ENCODE data around the gene ARHGAP22. TPM values are rescaled to one million over a fixed set of nuclear protein-coding genes. Genes with fewer than 3 reads are reported as not detected.

ARHGAP22 gene
- polyA plus RNA-seq, 3 donors = 1.5 to 7.8 (median 1.9) TPM

GRCh38 chr10:48482207-48482606 lies 122.7 kb downstream of the ARHGAP22 start:
- H3K27ac Mint-ChIP-seq = no peak overlapping the region
- no peak overlapping the region for H3K4me3 Mint-ChIP-seq
- H3K9me3 ChIP-seq (replicated peaks in 1 of 2; ENCODE audit: control insufficient read depth in 1 of 2, insufficient read depth in 1 of 2, low read length in 2 of 2) = no peaks in the 10 kb centered on the region
- no peak overlapping the region for H3K4me2 ChIP-seq (replicated peaks; ENCODE audit: extremely low read depth, low read length, poor library complexity, severe bottlenecking)
- H3K4me3 ChIP-seq (replicated peaks in 1 of 3; ENCODE audit: low read depth in 2 of 3, low read length in 3 of 3) = no peak overlapping the region
- no peak overlapping the region for H3K9ac ChIP-seq (ENCODE audit: insufficient read depth, low read length, poor library complexity, severe bottlenecking)
- no peaks in the 10 kb centered on the region for H3K36me3 Mint-ChIP-seq
- H4K20me1 ChIP-seq (ENCODE audit: insufficient read depth, low read length) = no peaks in the 10 kb centered on the region
- no peak for DNase-seq
- H3K27ac ChIP-seq (ENCODE audit: low read depth in 1 of 2, low read length in 2 of 2) = no peak overlapping the region
- H3K4me1 ChIP-seq (ENCODE audit: control insufficient read depth in 1 of 2, insufficient read depth in 2 of 2, low read length in 2 of 2) = no peaks in the 10 kb centered on the region
- no peaks in the 10 kb centered on the region for H3K79me2 ChIP-seq (ENCODE audit: insufficient read depth, low read length)
- H3K9me3 Mint-ChIP-seq = peaks cover 0 to 2% (median 0%) of the 10 kb centered on the region in 7 donors
- H2AFZ ChIP-seq (ENCODE audit: insufficient read depth, low read depth, low read length, poor library complexity, severe bottlenecking) = no peak overlapping the region
- TF ChIP-seq CTCF (IDR thresholded peaks at IDR 0.05) = no peak
- no peaks in the 10 kb centered on the region for H3K36me3 ChIP-seq (replicated peaks in 1 of 2; ENCODE audit: control insufficient read depth in 1 of 2, insufficient read depth in 2 of 2, low read length in 2 of 2)
- H3K27me3 Mint-ChIP-seq (ENCODE audit: low read depth in 3 of 3) = peaks cover 0 to 3% (median 0%) of the 10 kb centered on the region in 3 donors
- peaks cover 12% of the 10 kb centered on the region for H3K4me1 Mint-ChIP-seq
- H3K27me3 ChIP-seq (ENCODE audit: control insufficient read depth in 2 of 2, insufficient read depth in 2 of 2, low read length in 2 of 2) = no peaks in the 10 kb centered on the region
- WGBS (ENCODE audit: insufficient coverage) = no CpG with 5 or more reads among the region's 3 CpGs
- intact Hi-C loops (cut with micrococcal nuclease) = no loop called here

GRCh38 chr10:48481385-48481784 lies 123.5 kb downstream of the ARHGAP22 start:
- H3K36me3 Mint-ChIP-seq = no peaks in the 10 kb centered on the region
- Histone ChIP-seq H3K27me3 (ENCODE audit: control insufficient read depth in 2 of 2, insufficient read depth in 2 of 2, low read length in 2 of 2) (no peaks in the 10 kb centered on the region), H3K4me1 (ENCODE audit: control insufficient read depth in 1 of 2, insufficient read depth in 2 of 2, low read length in 2 of 2) (no peaks in the 10 kb centered on the region), H3K9ac (ENCODE audit: insufficient read depth, low read length, poor library complexity, severe bottlenecking) (no peak overlapping the region), H3K79me2 (ENCODE audit: insufficient read depth, low read length) (no peaks in the 10 kb centered on the region), H3K9me3 (replicated peaks in 1 of 2; ENCODE audit: control insufficient read depth in 1 of 2, insufficient read depth in 1 of 2, low read length in 2 of 2) (no peaks in the 10 kb centered on the region), H3K4me3 (replicated peaks in 1 of 3; ENCODE audit: low read depth in 2 of 3, low read length in 3 of 3) (no peak overlapping the region), H3K36me3 (replicated peaks in 1 of 2; ENCODE audit: control insufficient read depth in 1 of 2, insufficient read depth in 2 of 2, low read length in 2 of 2) (no peaks in the 10 kb centered on the region), H3K27ac (ENCODE audit: low read depth in 1 of 2, low read length in 2 of 2) (no peak overlapping the region), H2AFZ (ENCODE audit: insufficient read depth, low read depth, low read length, poor library complexity, severe bottlenecking) (no peak overlapping the region), H3K4me2 (replicated peaks; ENCODE audit: extremely low read depth, low read length, poor library complexity, severe bottlenecking) (no peak overlapping the region), H4K20me1 (ENCODE audit: insufficient read depth, low read length) (no peaks in the 10 kb centered on the region)
- DNase-seq = no peak
- intact Hi-C loops (cut with micrococcal nuclease) = no loop called here
- no CpG with 5 or more reads among the region's 2 CpGs for WGBS (ENCODE audit: insufficient coverage)
- H3K4me3 Mint-ChIP-seq = no peak overlapping the region
- H3K27ac Mint-ChIP-seq = no peak overlapping the region
- peaks cover 14% of the 10 kb centered on the region for H3K4me1 Mint-ChIP-seq
- H3K27me3 Mint-ChIP-seq (ENCODE audit: low read depth in 3 of 3) = peaks cover 0 to 3% (median 3%) of the 10 kb centered on the region in 3 donors
- no peak for TF ChIP-seq CTCF (IDR thresholded peaks at IDR 0.05)
- no peaks in the 10 kb centered on the region for H3K9me3 Mint-ChIP-seq

Data from CD14-positive monocyte (primary cell).